ENCODE data around the gene PADI6.
A peak's percentile ranks its signal among the peaks of the same experiment; 100 is the strongest.

PADI6 gene

DNA sequence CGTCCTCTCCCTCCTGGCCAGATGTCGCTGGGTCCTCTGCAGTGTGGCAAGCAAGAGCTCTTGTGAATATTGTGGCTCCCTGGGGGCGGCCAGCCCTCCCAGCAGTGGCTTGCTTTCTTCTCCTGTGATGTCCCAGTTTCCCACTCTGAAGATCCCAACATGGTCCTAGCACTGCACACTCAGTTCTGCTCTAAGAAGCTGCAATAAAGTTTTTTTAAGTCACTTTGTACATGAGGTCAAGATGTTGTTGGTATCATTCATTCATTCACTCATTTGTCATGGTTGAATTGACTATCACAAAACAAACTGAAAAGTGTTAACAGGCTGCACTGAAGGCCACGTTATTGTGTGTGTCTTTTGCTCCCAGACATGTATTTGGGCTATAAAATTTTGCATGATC lies 8.2 kb upstream of the PADI6 start:
- no peak overlapping the region for H3K4me3 ChIP-seq (ENCODE audit: low read depth, low read length)
- TF ChIP-seq, protein P1, sequence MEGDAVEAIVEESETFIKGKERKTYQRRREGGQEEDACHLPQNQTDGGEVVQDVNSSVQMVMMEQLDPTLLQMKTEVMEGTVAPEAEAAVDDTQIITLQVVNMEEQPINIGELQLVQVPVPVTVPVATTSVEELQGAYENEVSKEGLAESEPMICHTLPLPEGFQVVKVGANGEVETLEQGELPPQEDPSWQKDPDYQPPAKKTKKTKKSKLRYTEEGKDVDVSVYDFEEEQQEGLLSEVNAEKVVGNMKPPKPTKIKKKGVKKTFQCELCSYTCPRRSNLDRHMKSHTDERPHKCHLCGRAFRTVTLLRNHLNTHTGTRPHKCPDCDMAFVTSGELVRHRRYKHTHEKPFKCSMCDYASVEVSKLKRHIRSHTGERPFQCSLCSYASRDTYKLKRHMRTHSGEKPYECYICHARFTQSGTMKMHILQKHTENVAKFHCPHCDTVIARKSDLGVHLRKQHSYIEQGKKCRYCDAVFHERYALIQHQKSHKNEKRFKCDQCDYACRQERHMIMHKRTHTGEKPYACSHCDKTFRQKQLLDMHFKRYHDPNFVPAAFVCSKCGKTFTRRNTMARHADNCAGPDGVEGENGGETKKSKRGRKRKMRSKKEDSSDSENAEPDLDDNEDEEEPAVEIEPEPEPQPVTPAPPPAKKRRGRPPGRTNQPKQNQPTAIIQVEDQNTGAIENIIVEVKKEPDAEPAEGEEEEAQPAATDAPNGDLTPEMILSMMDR (IDR thresholded peaks at IDR 0.05; ENCODE audit: control insufficient read depth, extremely low read depth, insufficient read depth): no peak
- no peak for DNase-seq (ENCODE audit: low read depth)

DNA sequence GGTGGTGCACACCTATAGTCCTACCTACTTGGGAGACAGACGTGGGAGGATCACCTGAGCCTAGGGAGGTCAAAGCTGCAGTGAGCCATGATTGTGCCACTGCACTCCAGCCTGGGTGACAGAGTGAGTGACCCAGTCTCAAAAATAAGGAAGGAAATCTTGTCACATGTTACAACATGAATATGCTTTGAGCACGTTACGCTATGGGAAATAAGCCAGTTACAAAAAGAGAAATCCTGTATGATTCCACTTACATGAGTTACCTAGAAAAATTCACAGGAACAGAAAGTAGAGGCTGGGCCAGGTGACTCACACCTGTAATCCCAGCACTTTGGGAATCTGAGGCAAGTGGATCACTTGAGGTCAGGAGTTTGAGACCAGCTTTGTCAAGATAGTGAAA lies 6.7 kb upstream of the PADI6 start:
- no peak for DNase-seq (ENCODE audit: low read depth)
- H3K4me3 ChIP-seq (ENCODE audit: low read depth, low read length): no peak overlapping the region
- TF ChIP-seq, protein P1 (IDR thresholded peaks at IDR 0.05; ENCODE audit: control insufficient read depth, extremely low read depth, insufficient read depth): no peak

DNA sequence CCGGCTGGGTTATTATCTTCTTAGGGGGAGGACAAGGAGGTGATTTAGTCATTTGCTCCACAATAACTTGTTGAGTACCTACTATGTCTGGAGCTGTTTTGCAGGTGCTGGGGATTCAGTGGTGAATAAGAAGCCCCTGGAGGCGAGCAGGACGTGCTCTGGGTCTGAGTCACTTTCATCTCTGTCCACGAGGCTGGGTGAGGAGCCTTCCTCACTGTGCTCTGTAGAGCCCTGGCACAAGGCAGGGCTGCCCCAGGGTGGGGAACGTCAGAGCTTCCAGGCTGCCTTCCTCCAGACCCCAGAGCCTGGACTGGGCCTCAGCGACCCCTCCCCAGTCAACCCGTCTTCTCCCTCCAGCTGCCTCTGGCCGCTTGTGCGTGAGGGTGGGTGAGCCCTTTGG lies 2.5 kb upstream of the PADI6 start:
- DNase-seq (ENCODE audit: low read depth): no peak
- TF ChIP-seq, protein P1 (IDR thresholded peaks at IDR 0.05; ENCODE audit: control insufficient read depth, extremely low read depth, insufficient read depth): no peak

DNA sequence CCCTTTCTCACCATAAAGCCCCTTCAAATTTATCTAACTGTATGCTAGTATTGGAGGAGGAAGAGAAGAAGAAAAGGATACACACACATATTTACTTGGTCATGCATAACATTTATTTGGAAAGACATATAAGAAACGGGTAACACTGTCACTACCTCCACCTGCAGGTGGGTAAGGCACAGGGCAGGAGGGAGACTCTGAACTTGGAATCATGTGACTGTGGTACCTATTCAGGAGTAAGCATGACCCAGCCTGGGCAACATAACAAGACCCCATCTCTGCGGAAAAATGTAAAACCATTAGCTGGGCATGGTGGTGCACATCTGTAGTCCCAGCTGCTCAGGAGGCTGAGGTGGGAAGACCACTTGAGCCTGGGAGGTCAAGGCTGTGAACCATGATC lies 1.4 kb upstream of the PADI6 start:
- DNase-seq (ENCODE audit: low read depth): no peak
- TF ChIP-seq, protein P1 (IDR thresholded peaks at IDR 0.05; ENCODE audit: control insufficient read depth, extremely low read depth, insufficient read depth): peak; percentile 48
- no peak overlapping the region for H3K4me3 ChIP-seq (ENCODE audit: low read depth, low read length)

More for the DNA sequence above, 2.5 kb upstream of the PADI6 start:
- no peak overlapping the region for H3K4me3 ChIP-seq (ENCODE audit: low read depth, low read length)

DNA sequence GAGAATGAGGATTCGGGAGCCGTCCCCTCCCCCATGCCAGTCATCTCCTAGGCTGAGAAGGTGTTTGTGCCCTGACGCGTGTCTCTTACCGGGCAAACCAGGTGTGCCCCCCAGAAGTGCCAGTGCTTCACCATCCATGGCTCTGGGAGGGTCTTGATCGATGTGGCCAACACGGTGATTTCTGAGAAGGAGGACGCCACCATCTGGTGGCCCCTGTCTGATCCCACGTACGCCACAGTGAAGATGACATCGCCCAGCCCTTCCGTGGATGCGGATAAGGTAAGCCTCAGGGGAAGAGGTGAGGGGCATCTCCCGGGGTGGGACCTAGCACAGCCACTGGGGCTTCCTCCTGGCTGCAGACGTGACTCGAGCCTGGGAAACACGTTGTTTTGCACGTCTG lies 959 bp downstream of the PADI6 start:
- TF ChIP-seq, protein P1 (IDR thresholded peaks at IDR 0.05; ENCODE audit: control insufficient read depth, extremely low read depth, insufficient read depth): no peak
- no peak overlapping the region for H3K4me3 ChIP-seq (ENCODE audit: low read depth, low read length)
- no peak for DNase-seq (ENCODE audit: low read depth)

DNA sequence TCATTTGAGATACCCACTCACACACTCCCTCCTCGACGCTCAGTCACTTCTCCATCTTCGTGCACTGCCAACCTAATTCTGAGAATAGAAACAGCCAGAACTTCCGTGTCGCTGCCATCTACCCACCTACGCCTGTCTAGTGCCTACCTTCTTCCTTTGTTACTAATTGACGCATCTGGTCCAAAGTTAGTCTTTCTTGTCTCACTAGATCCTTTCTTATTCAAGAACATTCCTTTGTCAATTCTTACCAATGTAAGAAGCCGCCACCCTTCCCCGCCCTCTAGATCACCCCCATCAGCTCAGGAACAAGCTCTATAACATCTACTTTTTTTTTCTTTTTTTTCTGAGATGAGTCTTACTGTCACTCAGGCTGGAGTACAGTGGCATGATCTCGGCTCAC lies 3.7 kb downstream of the PADI6 start:
- no peak overlapping the region for H3K4me3 ChIP-seq (ENCODE audit: low read depth, low read length)
- TF ChIP-seq, protein P1 (IDR thresholded peaks at IDR 0.05; ENCODE audit: control insufficient read depth, extremely low read depth, insufficient read depth): no peak
- no peak for DNase-seq (ENCODE audit: low read depth)

DNA sequence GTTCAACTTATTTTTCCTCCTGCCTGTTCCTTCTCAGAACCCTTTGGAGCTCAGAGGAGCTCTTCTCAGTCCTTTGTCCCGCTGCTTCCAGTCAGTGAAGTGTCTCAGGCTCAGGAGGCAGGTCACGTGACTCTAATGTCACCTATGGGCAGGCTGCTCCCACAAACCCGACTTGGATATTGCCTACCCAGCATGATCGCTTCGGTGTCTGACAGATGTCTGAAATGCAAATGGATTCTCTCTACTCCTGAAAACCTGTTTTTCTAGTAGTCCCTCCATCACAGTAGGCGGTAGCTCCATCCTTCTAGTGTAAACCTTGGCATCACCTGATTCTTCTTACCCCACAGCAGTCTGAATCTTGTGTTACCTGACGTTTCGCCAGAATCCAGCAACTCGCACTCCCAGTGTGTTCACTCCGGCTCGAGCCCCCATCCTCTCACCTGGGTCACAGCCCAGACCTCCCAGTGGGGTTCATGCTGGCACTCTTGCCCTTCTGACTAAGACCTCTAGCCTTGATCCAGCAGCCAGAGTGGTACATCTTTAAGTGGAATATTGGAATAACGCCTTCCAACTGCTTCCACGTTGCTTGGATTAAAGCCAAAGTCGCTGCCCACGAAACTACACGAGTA lies 5.4 kb downstream of the PADI6 start:
- TF ChIP-seq, protein P1 (IDR thresholded peaks at IDR 0.05; ENCODE audit: control insufficient read depth, extremely low read depth, insufficient read depth): no peak
- DNase-seq (ENCODE audit: low read depth): peak; percentile 39
- H3K4me3 ChIP-seq (ENCODE audit: low read depth, low read length): no peak overlapping the region

Measured in LNCaP clone FGC (cell line).